ENCODE measurements around the gene HNRNPUL1.

HNRNPUL1 gene

DNA sequence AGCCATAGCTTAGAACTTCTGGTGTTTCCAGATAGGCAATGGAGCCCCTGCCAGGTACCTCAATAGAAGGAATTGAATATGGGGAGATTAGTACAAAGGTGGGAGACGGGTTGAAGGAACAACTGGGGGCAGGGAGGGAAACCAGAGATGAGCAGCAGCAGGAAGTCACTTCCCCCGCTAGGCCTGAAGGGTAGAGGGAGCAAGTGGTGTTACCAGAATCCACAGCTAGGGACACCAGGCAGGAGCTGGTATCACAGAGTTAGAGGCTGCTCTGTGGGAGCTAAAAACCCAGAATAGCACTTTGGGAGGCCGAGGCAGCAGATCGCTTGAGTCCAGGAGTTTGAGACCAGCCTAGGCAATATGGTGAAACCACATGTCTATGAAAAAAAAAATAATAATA is 15.3 kb upstream of the HNRNPUL1 start:
- no peak overlapping the region for H3K4me3 Mint-ChIP-seq
- no peaks in the 10 kb centered on the region for H3K27me3 Mint-ChIP-seq (ENCODE audit: low read depth)
- peaks cover 62% of the 10 kb centered on the region for H3K36me3 Mint-ChIP-seq (ENCODE audit: low read depth)
- no peaks in the 10 kb centered on the region for H3K9me3 Mint-ChIP-seq
- H3K4me1 Mint-ChIP-seq, result no peaks in the 10 kb centered on the region
- TF ChIP-seq, protein P1, sequence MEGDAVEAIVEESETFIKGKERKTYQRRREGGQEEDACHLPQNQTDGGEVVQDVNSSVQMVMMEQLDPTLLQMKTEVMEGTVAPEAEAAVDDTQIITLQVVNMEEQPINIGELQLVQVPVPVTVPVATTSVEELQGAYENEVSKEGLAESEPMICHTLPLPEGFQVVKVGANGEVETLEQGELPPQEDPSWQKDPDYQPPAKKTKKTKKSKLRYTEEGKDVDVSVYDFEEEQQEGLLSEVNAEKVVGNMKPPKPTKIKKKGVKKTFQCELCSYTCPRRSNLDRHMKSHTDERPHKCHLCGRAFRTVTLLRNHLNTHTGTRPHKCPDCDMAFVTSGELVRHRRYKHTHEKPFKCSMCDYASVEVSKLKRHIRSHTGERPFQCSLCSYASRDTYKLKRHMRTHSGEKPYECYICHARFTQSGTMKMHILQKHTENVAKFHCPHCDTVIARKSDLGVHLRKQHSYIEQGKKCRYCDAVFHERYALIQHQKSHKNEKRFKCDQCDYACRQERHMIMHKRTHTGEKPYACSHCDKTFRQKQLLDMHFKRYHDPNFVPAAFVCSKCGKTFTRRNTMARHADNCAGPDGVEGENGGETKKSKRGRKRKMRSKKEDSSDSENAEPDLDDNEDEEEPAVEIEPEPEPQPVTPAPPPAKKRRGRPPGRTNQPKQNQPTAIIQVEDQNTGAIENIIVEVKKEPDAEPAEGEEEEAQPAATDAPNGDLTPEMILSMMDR (IDR thresholded peaks at IDR 0.05; ENCODE audit: unreplicated experiment in 3 of 3), result no peak
- no peak overlapping the region for H3K27ac Mint-ChIP-seq

DNA sequence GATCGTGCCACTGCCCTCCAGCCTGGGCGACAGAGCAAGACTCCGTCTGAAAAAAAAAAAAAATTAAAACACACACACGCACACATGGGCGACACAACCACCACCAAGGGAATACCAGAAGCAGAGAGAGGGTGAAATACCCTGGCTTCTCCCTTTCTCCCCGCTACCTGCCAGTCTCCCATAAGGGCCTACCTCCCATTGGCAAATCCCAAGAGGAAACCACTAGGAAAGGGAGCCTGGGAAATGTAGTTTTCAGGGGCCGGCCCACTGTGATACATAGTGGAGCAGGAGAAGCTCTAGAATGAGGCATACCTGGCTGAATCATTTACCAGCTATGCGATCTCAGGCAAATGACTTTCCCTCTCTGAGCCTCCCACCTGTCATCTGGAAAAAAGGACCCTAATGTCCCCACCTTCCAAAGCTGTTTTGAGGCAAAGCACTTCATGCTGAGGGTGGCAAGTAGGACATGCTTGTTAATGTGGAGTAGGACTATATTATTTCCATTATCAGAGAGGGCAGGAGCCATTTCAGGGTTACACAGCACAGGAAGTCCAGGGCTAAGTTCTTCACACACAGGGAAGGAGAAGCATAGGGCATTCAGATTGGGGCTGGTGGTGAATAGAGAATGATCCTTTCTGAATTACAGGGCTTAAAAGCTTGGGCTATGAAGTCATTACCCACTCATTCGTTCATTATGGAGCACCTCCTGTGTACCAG is 14.3 kb upstream of the HNRNPUL1 start:
- no peaks in the 10 kb centered on the region for H3K4me1 Mint-ChIP-seq
- H3K27ac Mint-ChIP-seq, result no peak overlapping the region

DNA sequence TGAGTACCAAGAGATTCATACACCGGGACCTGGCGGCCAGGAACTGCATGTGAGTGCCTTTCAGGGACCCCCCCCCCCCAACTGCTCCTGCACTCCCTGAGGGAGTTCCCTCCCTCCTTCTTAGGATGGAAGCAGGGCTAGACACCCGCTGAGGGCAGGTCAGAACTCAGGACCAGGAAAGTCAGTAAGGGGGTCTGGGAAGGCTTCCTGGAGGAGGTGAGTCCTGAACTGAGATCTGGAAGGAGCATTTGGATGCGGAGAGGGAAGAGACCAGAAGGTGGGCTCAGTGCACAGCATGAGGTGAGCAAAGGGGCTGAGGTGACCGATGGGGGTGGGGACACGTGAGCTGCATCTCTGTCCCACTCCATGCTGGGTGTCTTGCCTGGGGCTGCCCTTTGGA is 10.5 kb upstream of the HNRNPUL1 start:
- Mint-ChIP-seq H3K4me1 (no peaks in the 10 kb centered on the region), H3K4me3 (no peak overlapping the region), H3K27me3 (ENCODE audit: low read depth) (no peaks in the 10 kb centered on the region), H3K9me3 (no peaks in the 10 kb centered on the region), H3K27ac (no peak overlapping the region), H3K36me3 (ENCODE audit: low read depth) (peaks cover 63% of the 10 kb centered on the region)
- TF ChIP-seq, protein P1 (IDR thresholded peaks at IDR 0.05; ENCODE audit: unreplicated experiment in 3 of 3), result no peak

More for the DNA sequence above, 14.3 kb upstream of the HNRNPUL1 start:
- Mint-ChIP-seq H3K9me3 (no peaks in the 10 kb centered on the region), H3K4me3 (no peak overlapping the region), H3K27me3 (ENCODE audit: low read depth) (no peaks in the 10 kb centered on the region), H3K36me3 (ENCODE audit: low read depth) (peaks cover 59% of the 10 kb centered on the region)
- TF ChIP-seq, protein P1 (IDR thresholded peaks at IDR 0.05; ENCODE audit: unreplicated experiment in 3 of 3), result no peak

DNA sequence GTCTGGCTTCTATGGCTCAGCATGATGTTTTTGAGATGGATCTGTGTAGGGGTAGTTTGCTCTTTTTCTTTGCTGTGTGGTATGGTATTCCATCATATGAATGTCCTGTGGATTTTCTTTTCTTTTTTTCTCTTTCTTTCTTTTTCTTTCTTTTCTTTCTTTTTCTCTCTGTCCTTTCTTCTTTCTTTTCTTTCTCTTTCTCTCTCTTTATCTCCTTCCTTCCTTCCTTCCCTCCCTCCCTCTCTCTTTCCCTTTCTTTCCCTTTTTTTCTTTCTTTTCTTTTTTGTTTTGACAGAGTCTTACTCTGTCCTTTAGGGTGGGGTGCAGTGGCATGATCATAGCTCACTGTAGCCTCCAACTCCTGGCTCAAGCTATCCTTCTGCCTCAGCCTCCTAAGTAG is 9.0 kb upstream of the HNRNPUL1 start:
- H3K4me3 Mint-ChIP-seq, result no peak overlapping the region
- H3K27ac Mint-ChIP-seq, result no peak overlapping the region
- no peaks in the 10 kb centered on the region for H3K4me1 Mint-ChIP-seq
- TF ChIP-seq, protein P1 (IDR thresholded peaks at IDR 0.05; ENCODE audit: unreplicated experiment in 3 of 3), result no peak
- H3K27me3 Mint-ChIP-seq (ENCODE audit: low read depth), result no peaks in the 10 kb centered on the region
- peaks cover 67% of the 10 kb centered on the region for H3K36me3 Mint-ChIP-seq (ENCODE audit: low read depth)
- no peaks in the 10 kb centered on the region for H3K9me3 Mint-ChIP-seq

DNA sequence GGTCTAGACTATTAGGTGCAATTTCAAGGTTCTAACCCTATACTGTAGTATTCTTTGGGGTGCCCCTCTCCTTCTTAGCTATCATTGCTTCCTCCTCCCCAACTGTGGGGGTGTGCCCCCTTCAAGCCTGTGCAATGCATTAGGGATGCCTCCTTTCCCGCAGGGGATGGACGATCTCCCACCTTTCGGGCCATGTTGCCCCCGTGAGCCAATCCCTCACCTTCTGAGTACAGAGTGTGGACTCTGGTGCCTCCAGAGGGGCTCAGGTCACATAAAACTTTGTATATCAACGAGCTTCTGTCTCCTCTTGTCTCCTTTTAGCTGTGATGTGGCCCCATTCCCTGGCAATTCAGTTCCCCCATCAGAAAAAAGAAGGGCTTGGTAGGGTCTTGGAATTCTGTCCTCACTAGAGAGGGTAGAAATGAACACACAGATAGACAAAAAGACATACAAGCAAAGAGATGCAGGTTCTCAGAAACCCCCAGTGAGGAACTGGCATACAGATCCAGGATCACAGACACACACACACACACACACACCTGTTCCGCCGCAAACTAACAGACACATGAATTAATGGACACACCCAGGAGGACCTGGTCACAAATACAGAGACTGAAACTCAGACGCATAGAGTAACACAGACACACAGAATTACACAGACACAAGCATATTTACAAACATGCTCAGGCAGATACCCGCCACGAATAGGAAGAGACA is 2.5 kb upstream of the HNRNPUL1 start:
- H3K27ac Mint-ChIP-seq, result peak overlapping the region; percentile 99 to 100 (median 100)
- no peaks in the 10 kb centered on the region for H3K9me3 Mint-ChIP-seq
- H3K27me3 Mint-ChIP-seq (ENCODE audit: low read depth), result no peaks in the 10 kb centered on the region
- peak overlapping the region; percentile 86 to 94 (median 90) for H3K4me3 Mint-ChIP-seq
- peaks cover 22% of the 10 kb centered on the region for H3K4me1 Mint-ChIP-seq
- peaks cover 39% of the 10 kb centered on the region for H3K36me3 Mint-ChIP-seq (ENCODE audit: low read depth)
- TF ChIP-seq, protein P1 (IDR thresholded peaks at IDR 0.05; ENCODE audit: unreplicated experiment in 3 of 3), result no peak

All from nephron (organoid).